ENCODE data around the gene THBD. TPM values are rescaled to one million over a fixed set of nuclear protein-coding genes. Genes with fewer than 3 reads are reported as not detected.
"Not testable (repeated sequence)": the region's sequence is repeated elsewhere in the genome, so short reads cannot be mapped to it uniquely, and the experiment has no call there.

THBD gene
- total RNA-seq, 1 donor from 2014 or later = 11.8 TPM

GRCh38 chr20:23047001-23047737 is 2.3 kb downstream of the THBD start:
- DNase-seq = no peak
- intact Hi-C loops (cut with DNase I) = loop anchor here (10.0 kb wide), 1 partner anchor 352 kb away; no protein-coding TSS in a partner anchor
- ATAC-seq (ENCODE audit: poor library complexity) = no peak

- intact Hi-C loops (cut with DNase I) = loop anchor here (10.0 kb wide), 1 partner anchor 352 kb away; no protein-coding TSS in a partner anchor
- ATAC-seq (ENCODE audit: poor library complexity) (no peak), DNase-seq (no peak)
These were observed 3.0 kb downstream of the THBD start for GRCh38 chr20:23046431-23046830.

GRCh38 chr20:23043376-23043775 is 6.1 kb downstream of the THBD start:
- DNase-seq (no peak), ATAC-seq (ENCODE audit: poor library complexity) (no peak)
- intact Hi-C loops (cut with DNase I) = loop anchor here (10.0 kb wide), 1 partner anchor 349 kb away; no protein-coding TSS in a partner anchor

- DNase-seq (no peak), ATAC-seq (ENCODE audit: poor library complexity) (no peak)
- intact Hi-C loops (cut with DNase I) = loop anchor here (10.0 kb wide), 1 partner anchor 347 kb away; no protein-coding TSS in a partner anchor
These were observed 7.2 kb downstream of the THBD start for GRCh38 chr20:23042270-23042669.

- ATAC-seq (ENCODE audit: poor library complexity) = no peak
- no peak for DNase-seq
- intact Hi-C loops (cut with DNase I) = loop anchor here (10.0 kb wide), 1 partner anchor 345 kb away; no protein-coding TSS in a partner anchor
These were observed 9.5 kb downstream of the THBD start for GRCh38 chr20:23039885-23040508.

GRCh38 chr20:23039136-23039875 is 10.2 kb downstream of the THBD start:
- intact Hi-C loops (cut with DNase I) = no loop called here
- ATAC-seq (ENCODE audit: poor library complexity) (no peak), DNase-seq (no peak)

GRCh38 chr20:23037017-23037481 is 12.4 kb downstream of the THBD start:
- no peak for ATAC-seq (ENCODE audit: poor library complexity)
- intact Hi-C loops (cut with DNase I) = no loop called here
- no peak for DNase-seq

- ATAC-seq (ENCODE audit: poor library complexity) = no peak
- DNase-seq = no peak
- intact Hi-C loops (cut with DNase I) = no loop called here
These were observed 13.1 kb downstream of the THBD start for GRCh38 chr20:23036371-23036770.

GRCh38 chr20:23035731-23036130 is 13.7 kb downstream of the THBD start:
- intact Hi-C loops (cut with DNase I) = no loop called here
- ATAC-seq (ENCODE audit: poor library complexity) = no peak
- no peak for DNase-seq

- DNase-seq (no peak), ATAC-seq (ENCODE audit: poor library complexity) (no peak)
- intact Hi-C loops (cut with DNase I) = no loop called here
These were observed 14.5 kb downstream of the THBD start, which contains the start of gene SSTR4 for GRCh38 chr20:23034721-23035671. SSTR4 (plus strand) TSS chr20:23035312; CDS start chr20:23035484, 172 bp downstream.

- ATAC-seq (ENCODE audit: poor library complexity) (no peak), DNase-seq (no peak)
- intact Hi-C loops (cut with DNase I) = no loop called here
These were observed 15.6 kb downstream of the THBD start for GRCh38 chr20:23033918-23034317.

- ATAC-seq (ENCODE audit: poor library complexity) (no peak), DNase-seq (no peak)
- intact Hi-C loops (cut with DNase I) = no loop called here
These were observed 16.8 kb downstream of the THBD start for GRCh38 chr20:23032750-23033078.

- ATAC-seq (ENCODE audit: poor library complexity) (peak; percentile 92), DNase-seq (no peak)
- intact Hi-C loops (cut with DNase I) = no loop called here
These were observed 17.3 kb downstream of the THBD start for GRCh38 chr20:23032056-23032749.

GRCh38 chr20:23031346-23031745 is 18.1 kb downstream of the THBD start:
- no peak for ATAC-seq (ENCODE audit: poor library complexity)
- intact Hi-C loops (cut with DNase I) = no loop called here
- no peak for DNase-seq

- no peak for ATAC-seq (ENCODE audit: poor library complexity)
- intact Hi-C loops (cut with DNase I) = no loop called here
- no peak for DNase-seq
These were observed 20.1 kb downstream of the THBD start for GRCh38 chr20:23029324-23029723.

GRCh38 chr20:23028392-23028791 is 21.1 kb downstream of the THBD start:
- intact Hi-C loops (cut with DNase I) = no loop called here
- ATAC-seq (ENCODE audit: poor library complexity) (no peak), DNase-seq (no peak)

GRCh38 chr20:23027721-23028120 is 21.8 kb downstream of the THBD start:
- ATAC-seq (ENCODE audit: poor library complexity) = no peak
- DNase-seq = peak; percentile 55
- intact Hi-C loops (cut with DNase I) = no loop called here

GRCh38 chr20:23025503-23025902 is 24.0 kb downstream of the THBD start:
- ATAC-seq (ENCODE audit: poor library complexity); intact Hi-C loops (cut with DNase I): not testable (repeated sequence)
- peak; percentile 49 for DNase-seq
